ENCODE results near the gene PRPF8. TPM values are rescaled to one million over a fixed set of nuclear protein-coding genes. Genes with fewer than 3 reads are reported as not detected.

Gene PRPF8
- total and polyA plus RNA-seq, 10 of the 15 experiments (the other 5 are each of a cell fraction or from before 2014, with no cell fraction given), result 77.2 to 337 (median 162) TPM

DNA sequence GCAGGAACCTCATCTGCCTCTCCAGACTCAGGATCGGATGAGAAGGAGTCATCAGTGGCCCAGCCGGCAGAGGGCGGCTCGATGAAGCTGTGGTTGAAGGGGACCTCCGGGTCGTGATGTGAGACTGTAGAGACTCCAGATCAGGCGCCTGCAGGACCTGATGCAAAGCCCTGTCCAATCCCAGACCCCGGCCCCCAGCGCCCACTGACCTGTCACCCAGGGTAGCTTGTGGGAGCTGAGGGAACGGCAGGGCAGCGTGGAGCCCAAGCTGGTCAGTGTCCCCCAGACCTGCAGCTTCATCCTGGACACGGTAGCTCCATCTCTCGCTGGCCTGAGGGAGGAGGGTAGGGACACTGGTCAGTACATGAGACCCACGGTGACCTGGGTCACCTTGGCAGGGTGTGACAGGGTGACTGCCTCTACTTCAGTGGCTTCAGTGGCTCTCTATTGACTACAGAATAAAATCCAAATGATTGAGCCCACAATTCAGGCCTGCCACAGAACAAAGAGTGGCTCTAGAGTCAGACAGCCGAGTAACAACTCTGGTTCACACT, 47.9 kb downstream of the PRPF8 start:
- Histone ChIP-seq H2AFZ (ENCODE audit: control insufficient read depth, low read depth, low read length) (no peak overlapping the region), H3K9ac (ENCODE audit: control insufficient read depth, insufficient read depth, low read length) (no peak overlapping the region), H3K36me3 (ENCODE audit: control insufficient read depth in 2 of 2, insufficient read depth in 2 of 2, low read length in 1 of 2) (no peaks in the 10 kb centered on the region), H3K4me1 (ENCODE audit: control insufficient read depth, insufficient read depth, low read length) (peaks cover under 1% of the 10 kb centered on the region; the same call in 1 of the 2 replicates), H4K20me1 (ENCODE audit: control insufficient read depth, insufficient read depth) (no peaks in the 10 kb centered on the region), H3K9me3 (replicated peaks; ENCODE audit: control insufficient read depth, insufficient read depth, low read length) (no peaks in the 10 kb centered on the region), H3K27me3 (replicated peaks in 1 of 2; ENCODE audit: control insufficient read depth in 2 of 2, insufficient read depth in 2 of 2, low read length in 1 of 2) (no peaks in the 10 kb centered on the region), H3K79me2 (ENCODE audit: control insufficient read depth, insufficient read depth, low read length) (no peaks in the 10 kb centered on the region), H3K27ac (ENCODE audit: control insufficient read depth, insufficient read depth) (no peak overlapping the region), H3K4me3 (no peak overlapping the region), H3K4me2 (ENCODE audit: control insufficient read depth, insufficient read depth) (no peak overlapping the region)
- ATAC-seq, result no peak
- ChIA-PET POLR2A (no interaction called here), CTCF (interaction anchor here (0.8 to 1.1 kb wide), 3 partner anchors 12 to 272 kb away, joined by 3 to 6 read pairs (median 4); no protein-coding TSS in a partner anchor), SMC1A (ENCODE audit: uncharacterized antibody, unreplicated experiment) (interaction anchor here (1.1 kb wide), 1 partner anchor 63 kb away, joined by 3 read pairs; no protein-coding TSS in a partner anchor), RAD21 (ENCODE audit: unreplicated experiment) (no interaction called here)
- BruUV-seq (replicated peaks), result no TSS peak
- no peak for FAIRE-seq
- intact Hi-C loops (cut with micrococcal nuclease; ENCODE audit: unreplicated experiment) (no loop called here), in situ Hi-C loops (cut with MboI) (no loop called here)
- no peak for DNase-seq (ENCODE audit: low read depth, low spot score)
- TF ChIP-seq, protein P1, sequence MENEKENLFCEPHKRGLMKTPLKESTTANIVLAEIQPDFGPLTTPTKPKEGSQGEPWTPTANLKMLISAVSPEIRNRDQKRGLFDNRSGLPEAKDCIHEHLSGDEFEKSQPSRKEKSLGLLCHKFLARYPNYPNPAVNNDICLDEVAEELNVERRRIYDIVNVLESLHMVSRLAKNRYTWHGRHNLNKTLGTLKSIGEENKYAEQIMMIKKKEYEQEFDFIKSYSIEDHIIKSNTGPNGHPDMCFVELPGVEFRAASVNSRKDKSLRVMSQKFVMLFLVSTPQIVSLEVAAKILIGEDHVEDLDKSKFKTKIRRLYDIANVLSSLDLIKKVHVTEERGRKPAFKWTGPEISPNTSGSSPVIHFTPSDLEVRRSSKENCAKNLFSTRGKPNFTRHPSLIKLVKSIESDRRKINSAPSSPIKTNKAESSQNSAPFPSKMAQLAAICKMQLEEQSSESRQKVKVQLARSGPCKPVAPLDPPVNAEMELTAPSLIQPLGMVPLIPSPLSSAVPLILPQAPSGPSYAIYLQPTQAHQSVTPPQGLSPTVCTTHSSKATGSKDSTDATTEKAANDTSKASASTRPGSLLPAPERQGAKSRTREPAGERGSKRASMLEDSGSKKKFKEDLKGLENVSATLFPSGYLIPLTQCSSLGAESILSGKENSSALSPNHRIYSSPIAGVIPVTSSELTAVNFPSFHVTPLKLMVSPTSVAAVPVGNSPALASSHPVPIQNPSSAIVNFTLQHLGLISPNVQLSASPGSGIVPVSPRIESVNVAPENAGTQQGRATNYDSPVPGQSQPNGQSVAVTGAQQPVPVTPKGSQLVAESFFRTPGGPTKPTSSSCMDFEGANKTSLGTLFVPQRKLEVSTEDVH (IDR thresholded peaks at IDR 0.05; ENCODE audit: low read depth, partially characterized antibody), result no peak
- TF ChIP-seq, protein P2, sequence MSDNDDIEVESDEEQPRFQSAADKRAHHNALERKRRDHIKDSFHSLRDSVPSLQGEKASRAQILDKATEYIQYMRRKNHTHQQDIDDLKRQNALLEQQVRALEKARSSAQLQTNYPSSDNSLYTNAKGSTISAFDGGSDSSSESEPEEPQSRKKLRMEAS (IDR thresholded peaks at IDR 0.05; ENCODE audit: low read depth, low read length), result no peak
- TF ChIP-seq HDAC2 (IDR thresholded peaks at IDR 0.05) (no peak), EP300 (IDR thresholded peaks at IDR 0.05; ENCODE audit: borderline replicate concordance in 1 of 2, control insufficient read depth in 1 of 2, low read depth in 2 of 2, low read length in 2 of 2) (no peak), GABPA (IDR thresholded peaks at IDR 0.05; ENCODE audit: low read depth) (no peak), ZNF207 (IDR thresholded peaks at IDR 0.05; ENCODE audit: borderline replicate concordance) (no peak), CBFB (IDR thresholded peaks at IDR 0.05; ENCODE audit: low read depth) (no peak), IKZF2 (IDR thresholded peaks at IDR 0.05) (no peak), SRF (IDR thresholded peaks at IDR 0.05; ENCODE audit: low read depth in 2 of 2, low read length in 2 of 2) (no peak), IKZF1 (conservative IDR thresholded peaks at IDR 0.05) (no peak), ZSCAN29 (IDR thresholded peaks at IDR 0.05) (no peak), WRNIP1 (IDR thresholded peaks at IDR 0.05; ENCODE audit: borderline replicate concordance, low read depth, low read length) (no peak), SP1 (IDR thresholded peaks at IDR 0.05; ENCODE audit: low read depth, low read length) (no peak), SIN3A (IDR thresholded peaks at IDR 0.05; ENCODE audit: low read depth, low read length) (no peak), BHLHE40 (IDR thresholded peaks at IDR 0.05; ENCODE audit: borderline replicate concordance in 1 of 2, low read depth in 2 of 2, low read length in 1 of 2) (no peak)
- TF ChIP-seq, protein P3, sequence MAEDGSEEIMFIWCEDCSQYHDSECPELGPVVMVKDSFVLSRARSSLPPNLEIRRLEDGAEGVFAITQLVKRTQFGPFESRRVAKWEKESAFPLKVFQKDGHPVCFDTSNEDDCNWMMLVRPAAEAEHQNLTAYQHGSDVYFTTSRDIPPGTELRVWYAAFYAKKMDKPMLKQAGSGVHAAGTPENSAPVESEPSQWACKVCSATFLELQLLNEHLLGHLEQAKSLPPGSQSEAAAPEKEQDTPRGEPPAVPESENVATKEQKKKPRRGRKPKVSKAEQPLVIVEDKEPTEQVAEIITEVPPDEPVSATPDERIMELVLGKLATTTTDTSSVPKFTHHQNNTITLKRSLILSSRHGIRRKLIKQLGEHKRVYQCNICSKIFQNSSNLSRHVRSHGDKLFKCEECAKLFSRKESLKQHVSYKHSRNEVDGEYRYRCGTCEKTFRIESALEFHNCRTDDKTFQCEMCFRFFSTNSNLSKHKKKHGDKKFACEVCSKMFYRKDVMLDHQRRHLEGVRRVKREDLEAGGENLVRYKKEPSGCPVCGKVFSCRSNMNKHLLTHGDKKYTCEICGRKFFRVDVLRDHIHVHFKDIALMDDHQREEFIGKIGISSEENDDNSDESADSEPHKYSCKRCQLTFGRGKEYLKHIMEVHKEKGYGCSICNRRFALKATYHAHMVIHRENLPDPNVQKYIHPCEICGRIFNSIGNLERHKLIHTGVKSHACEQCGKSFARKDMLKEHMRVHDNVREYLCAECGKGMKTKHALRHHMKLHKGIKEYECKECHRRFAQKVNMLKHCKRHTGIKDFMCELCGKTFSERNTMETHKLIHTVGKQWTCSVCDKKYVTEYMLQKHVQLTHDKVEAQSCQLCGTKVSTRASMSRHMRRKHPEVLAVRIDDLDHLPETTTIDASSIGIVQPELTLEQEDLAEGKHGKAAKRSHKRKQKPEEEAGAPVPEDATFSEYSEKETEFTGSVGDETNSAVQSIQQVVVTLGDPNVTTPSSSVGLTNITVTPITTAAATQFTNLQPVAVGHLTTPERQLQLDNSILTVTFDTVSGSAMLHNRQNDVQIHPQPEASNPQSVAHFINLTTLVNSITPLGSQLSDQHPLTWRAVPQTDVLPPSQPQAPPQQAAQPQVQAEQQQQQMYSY (CRISPR knock-in tag; IDR thresholded peaks at IDR 0.05), result no peak
- TF ChIP-seq, protein P4, sequence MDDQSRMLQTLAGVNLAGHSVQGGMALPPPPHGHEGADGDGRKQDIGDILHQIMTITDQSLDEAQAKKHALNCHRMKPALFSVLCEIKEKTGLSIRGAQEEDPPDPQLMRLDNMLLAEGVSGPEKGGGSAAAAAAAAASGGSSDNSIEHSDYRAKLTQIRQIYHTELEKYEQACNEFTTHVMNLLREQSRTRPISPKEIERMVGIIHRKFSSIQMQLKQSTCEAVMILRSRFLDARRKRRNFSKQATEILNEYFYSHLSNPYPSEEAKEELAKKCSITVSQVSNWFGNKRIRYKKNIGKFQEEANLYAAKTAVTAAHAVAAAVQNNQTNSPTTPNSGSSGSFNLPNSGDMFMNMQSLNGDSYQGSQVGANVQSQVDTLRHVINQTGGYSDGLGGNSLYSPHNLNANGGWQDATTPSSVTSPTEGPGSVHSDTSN (IDR thresholded peaks at IDR 0.05; ENCODE audit: insufficient replicate concordance, low read depth, low read length), result no peak
- 66% methylated on average over 15 of the region's 15 CpGs for WGBS (ENCODE audit: insufficient coverage, insufficient replicate concordance, low lambda C conversion rate, missing lambda C conversion rate)
